H1 (cell line): ENCODE data around the gene ADAMTSL2. TPM values are rescaled to one million over a fixed set of nuclear protein-coding genes. Genes with fewer than 3 reads are reported as not detected.

Experiments
- ATF2 ChIP-seq: IDR thresholded peaks from 2 replicates; pipeline ENCODE4 v1.6.1; 2012; ENCODE audit warnings: low read length, inconsistent platforms
- KDM5A ChIP-seq: fragments of 200-600 bp; IDR thresholded peaks from 2 replicates; pipeline ENCODE4 v1.7.1; 2012; ENCODE audit warnings: mild to moderate bottlenecking, low read length, inconsistent platforms, mixed read lengths
- PHF8 ChIP-seq: fragments of 200-600 bp; sonication (generic); conservative IDR thresholded peaks from 2 replicates; pipeline ENCODE4 v1.7.1; 2012; ENCODE audit warnings: low read depth, mild to moderate bottlenecking, inconsistent platforms, low read length, moderate library complexity
- polyA plus RNA-seq, 7 experiments: library from polyadenylated mRNA; depleted of rRNA in 3 of 7; stranded (reverse) in 5 of 7; unstranded in 2 of 7; fragments of >200 nt in 5 of 7; fragments of 200-250 nt in 2 of 7; gene quantifications; 1 replicate in 5 of 7; 2 replicates in 1 of 7; 4 replicates in 1 of 7; pipeline versions ENCODE4 v1.2.1 to v1.2.3, GENCODE V29; 2011 to 2013; ENCODE audit warnings: missing spikeins in 2 of 7, mixed read lengths in 2 of 7
- total RNA-seq: library from RNA; stranded (reverse); fragmentation: NEBNext Ultra II Directional; extraction: Animal tissue kit (Norgen Biotek cat#: 25700); gene quantifications from 2 replicates; pipeline ENCODE4 v1.2.1, GENCODE V29; 2021

ADAMTSL2 gene
- total and polyA plus RNA-seq, 2 of the 8 experiments (the other 6 are each of a cell fraction or from before 2014, with no cell fraction given): 0.74 to 0.76 TPM

GRCh38 chr9:133605856-133606707 is 71.6 kb downstream of the ADAMTSL2 start (continued):
- TF ChIP-seq ATF2: no peak
- TF ChIP-seq PHF8: no peak
- TF ChIP-seq KDM5A: no peak
- TF ChIP-seq, all 59 proteins: peak for 0
